ENCODE data around the gene ARFGAP2.

- TF ChIP-seq POLR2A (IDR thresholded peaks at IDR 0.05) (no peak), CTCF (IDR thresholded peaks at IDR 0.05) (no peak)
Measured at GRCh38 chr11:47148903-47149531, 27.7 kb downstream of the ARFGAP2 start.

All from adrenal gland (tissue), 5 donors.